ENCODE measurements around the gene PGC. TPM values are rescaled to one million over a fixed set of nuclear protein-coding genes. Genes with fewer than 3 reads are reported as not detected.

PGC gene
- total and polyA plus RNA-seq, 2 of the 8 experiments (the other 6 are each of a cell fraction or from before 2014, with no cell fraction given), result 0.09 TPM; not detected in 1

DNA sequence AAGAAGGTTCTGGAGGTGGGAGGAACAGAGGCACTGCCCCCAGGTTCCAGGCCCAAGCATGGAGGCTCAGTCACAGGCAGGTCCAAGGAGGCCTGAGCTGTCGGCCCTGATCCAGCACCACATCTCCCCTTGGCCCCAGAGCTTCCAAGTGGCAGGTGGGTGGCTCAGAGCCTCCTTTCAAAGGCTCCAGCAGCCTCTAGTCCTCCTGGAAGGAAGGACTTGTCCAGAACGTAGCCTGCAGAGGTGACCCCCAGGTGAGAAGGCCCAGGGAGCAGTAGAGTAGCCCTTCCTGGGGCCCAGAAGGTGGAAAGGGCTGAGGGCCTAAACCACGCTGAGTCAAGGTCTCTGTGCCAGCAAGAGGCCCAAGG lies 19.5 kb downstream of the PGC start (continued):
- TF ChIP-seq, protein P1, sequence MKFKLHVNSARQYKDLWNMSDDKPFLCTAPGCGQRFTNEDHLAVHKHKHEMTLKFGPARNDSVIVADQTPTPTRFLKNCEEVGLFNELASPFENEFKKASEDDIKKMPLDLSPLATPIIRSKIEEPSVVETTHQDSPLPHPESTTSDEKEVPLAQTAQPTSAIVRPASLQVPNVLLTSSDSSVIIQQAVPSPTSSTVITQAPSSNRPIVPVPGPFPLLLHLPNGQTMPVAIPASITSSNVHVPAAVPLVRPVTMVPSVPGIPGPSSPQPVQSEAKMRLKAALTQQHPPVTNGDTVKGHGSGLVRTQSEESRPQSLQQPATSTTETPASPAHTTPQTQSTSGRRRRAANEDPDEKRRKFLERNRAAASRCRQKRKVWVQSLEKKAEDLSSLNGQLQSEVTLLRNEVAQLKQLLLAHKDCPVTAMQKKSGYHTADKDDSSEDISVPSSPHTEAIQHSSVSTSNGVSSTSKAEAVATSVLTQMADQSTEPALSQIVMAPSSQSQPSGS (IDR thresholded peaks at IDR 0.05; ENCODE audit: low read length), result no peak
- no peak for TF ChIP-seq CREB1 (IDR thresholded peaks at IDR 0.05)

Data from H1 (cell line).